Endothelial cell of umbilical vein (primary cell): Measurements from ENCODE around the gene SLC24A3.

Experiments used
- EZH2 ChIP-seq: IDR thresholded peaks from 2 replicates; pipeline ENCODE4 v1.6.1; 2012; ENCODE audit warnings: borderline replicate concordance, low read depth, mild to moderate bottlenecking, moderate library complexity, low read length, inconsistent platforms; ENCODE audit not compliant: severe bottlenecking
- JUN ChIP-seq: IDR thresholded peaks from 2 replicates; pipeline ENCODE4 v1.6.1; 2011; ENCODE audit warnings: borderline replicate concordance, low read depth; ENCODE audit not compliant: insufficient read length, insufficient read depth
- POLR2A ChIP-seq: IDR thresholded peaks from 2 replicates; pipeline ENCODE4 v1.6.1; 2012; ENCODE audit warnings: low read depth, mild to moderate bottlenecking, control low read depth, low read length
- TF ChIP-seq, protein P1 (sequence below), 2 donors: IDR thresholded peaks; 1 replicate in 1 of 2; 2 replicates in 1 of 2; pipeline ENCODE4 v1.5.1; 2011; ENCODE audit warnings: low read length in 2 of 2, mild to moderate bottlenecking in 2 of 2, moderate library complexity in 2 of 2, control low read depth in 1 of 2, inconsistent platforms in 1 of 2, low read depth in 1 of 2; ENCODE audit not compliant: insufficient read depth in 1 of 2; ENCODE audit errors: extremely low read depth in 1 of 2

DNA sequence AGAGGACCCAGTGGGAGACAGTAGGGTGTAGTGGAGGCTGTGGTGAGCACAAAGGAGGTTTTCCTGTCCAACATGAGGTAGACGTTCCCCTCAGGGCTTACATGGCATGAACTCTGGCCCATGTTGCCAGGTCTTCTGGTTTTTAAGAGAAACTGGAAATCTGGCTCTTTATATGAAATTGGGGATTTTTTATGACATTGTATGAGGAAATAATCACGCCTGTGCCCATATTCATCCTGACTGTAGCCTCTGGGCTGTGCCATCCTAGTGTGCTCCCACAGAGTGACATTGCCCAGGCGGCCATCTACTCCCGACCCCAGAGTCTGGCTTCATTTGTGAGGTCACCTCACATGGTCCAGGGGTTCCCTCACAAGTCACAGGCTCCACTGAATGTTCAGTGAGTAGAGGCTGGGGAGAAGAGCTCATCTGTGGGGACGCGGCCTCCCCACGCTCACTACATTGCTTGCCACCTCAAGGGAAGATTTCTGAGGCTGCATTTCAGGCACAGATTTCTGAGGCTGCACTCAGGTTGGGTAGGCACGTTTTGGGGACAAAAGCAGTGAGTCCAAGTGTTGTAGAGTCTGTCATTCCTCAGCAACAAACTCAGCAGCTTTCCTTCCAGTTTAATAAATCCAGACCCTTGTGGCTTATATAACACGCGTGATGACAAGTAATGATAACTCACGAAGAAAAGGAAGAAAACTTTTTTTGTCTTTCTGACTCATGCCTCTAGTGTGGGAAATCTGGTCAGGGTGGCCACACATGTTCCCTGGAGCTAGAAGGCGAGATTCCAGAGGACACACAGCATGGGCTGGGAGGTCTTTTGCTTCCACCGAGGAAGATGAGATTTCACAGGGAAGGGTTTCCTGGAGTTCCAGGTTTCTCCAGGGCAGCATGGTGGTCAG, 41.7 kb downstream of the SLC24A3 start:
- TF ChIP-seq EZH2 (no peak), JUN (no peak), POLR2A (no peak)
- TF ChIP-seq, protein P1, sequence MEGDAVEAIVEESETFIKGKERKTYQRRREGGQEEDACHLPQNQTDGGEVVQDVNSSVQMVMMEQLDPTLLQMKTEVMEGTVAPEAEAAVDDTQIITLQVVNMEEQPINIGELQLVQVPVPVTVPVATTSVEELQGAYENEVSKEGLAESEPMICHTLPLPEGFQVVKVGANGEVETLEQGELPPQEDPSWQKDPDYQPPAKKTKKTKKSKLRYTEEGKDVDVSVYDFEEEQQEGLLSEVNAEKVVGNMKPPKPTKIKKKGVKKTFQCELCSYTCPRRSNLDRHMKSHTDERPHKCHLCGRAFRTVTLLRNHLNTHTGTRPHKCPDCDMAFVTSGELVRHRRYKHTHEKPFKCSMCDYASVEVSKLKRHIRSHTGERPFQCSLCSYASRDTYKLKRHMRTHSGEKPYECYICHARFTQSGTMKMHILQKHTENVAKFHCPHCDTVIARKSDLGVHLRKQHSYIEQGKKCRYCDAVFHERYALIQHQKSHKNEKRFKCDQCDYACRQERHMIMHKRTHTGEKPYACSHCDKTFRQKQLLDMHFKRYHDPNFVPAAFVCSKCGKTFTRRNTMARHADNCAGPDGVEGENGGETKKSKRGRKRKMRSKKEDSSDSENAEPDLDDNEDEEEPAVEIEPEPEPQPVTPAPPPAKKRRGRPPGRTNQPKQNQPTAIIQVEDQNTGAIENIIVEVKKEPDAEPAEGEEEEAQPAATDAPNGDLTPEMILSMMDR (IDR thresholded peaks at IDR 0.05; ENCODE audit: extremely low read depth in 1 of 2, insufficient read depth in 1 of 2, low read depth in 1 of 2, low read length in 2 of 2) = no peak
